ENCODE measurements around the gene PSMD2.

PSMD2 gene

GRCh38 chr3:184343200-184343876 lies 44.3 kb downstream of the PSMD2 start:
- no peak for DNase-seq

GRCh38 chr3:184344579-184345316 lies 45.7 kb downstream of the PSMD2 start:
- DNase-seq, result no peak

GRCh38 chr3:184345317-184346144 lies 46.5 kb downstream of the PSMD2 start:
- DNase-seq, result peak; percentile 12

- no peak for DNase-seq
Observed at GRCh38 chr3:184346480-184347190, 47.6 kb downstream of the PSMD2 start.

- no peak for DNase-seq
Observed at GRCh38 chr3:184347321-184348056, 48.4 kb downstream of the PSMD2 start.

- no peak for DNase-seq
Observed at GRCh38 chr3:184348057-184348382, 49.0 kb downstream of the PSMD2 start.

- no peak for DNase-seq
Observed at GRCh38 chr3:184349563-184350470, 50.8 kb downstream of the PSMD2 start.

GRCh38 chr3:184350618-184351017 lies 51.6 kb downstream of the PSMD2 start:
- DNase-seq, result no peak

- DNase-seq, result no peak
Observed at GRCh38 chr3:184351511-184352148, 52.6 kb downstream of the PSMD2 start.

GRCh38 chr3:184352149-184352785 lies 53.2 kb downstream of the PSMD2 start:
- no peak for DNase-seq

- no peak for DNase-seq
Observed at GRCh38 chr3:184352897-184353545, 54.0 kb downstream of the PSMD2 start.

- no peak for DNase-seq
Observed at GRCh38 chr3:184353546-184353941, 54.5 kb downstream of the PSMD2 start.

GRCh38 chr3:184354121-184354728 lies 55.2 kb downstream of the PSMD2 start:
- DNase-seq, result no peak

GRCh38 chr3:184354754-184355153 lies 55.7 kb downstream of the PSMD2 start:
- no peak for DNase-seq

GRCh38 chr3:184355261-184356040 lies 56.4 kb downstream of the PSMD2 start:
- DNase-seq, result no peak

GRCh38 chr3:184357248-184358123 lies 58.4 kb downstream of the PSMD2 start:
- no peak for DNase-seq

- DNase-seq, result no peak
Observed at GRCh38 chr3:184358124-184358767, 59.2 kb downstream of the PSMD2 start.
